HepG2 (cell line): Measurements from ENCODE around the gene BEGAIN. TPM values are rescaled to one million over a fixed set of nuclear protein-coding genes. Genes with fewer than 3 reads are reported as not detected.

ENCODE experiments used
- ATAC-seq: fragments of 200-7000 bp; cut with Tn5 transposase; 3 replicates; pipeline ENCODE4 v1.9.1; 2020; ENCODE audit warnings: mild to moderate bottlenecking, moderate library complexity
- BruUV-seq: library from RNA; stranded (reverse); fragments of 400-500 nt; replicated peaks from 2 replicates; lab custom pipeline; 2021; lab: Mats Ljungman, UMichigan
- CTCF ChIA-PET: fragments of 300-600 bp; formaldehyde crosslinking; extraction: SDS; loops from one replicate; lab custom pipeline; 2021; ENCODE audit warnings: low total read pairs, inconsistent platforms, low intra/inter-chr PET ratio; lab: Yijun Ruan, JAX
- POLR2A ChIA-PET: fragments of 350-600 bp; sonication (Branson Sonifier 250); formaldehyde crosslinking; loops from one replicate; lab custom pipeline; 2020; ENCODE audit warnings: antibody characterized with exemption, inconsistent platforms; lab: Yijun Ruan, JAX
- DNase-seq: peaks from one replicate; pipeline ENCODE4 v3.0.0-alpha.2; 2015; ENCODE audit warnings: low spot score
- FAIRE-seq: peaks from 3 replicates; lab custom pipeline; 2011; peaks lifted over from hg19 to GRCh38; lab: Jason Lieb, UNC
- H2AFZ ChIP-seq: one replicate; pipeline ENCODE4 v1.6.1; 2011; ENCODE audit warnings: low read length, inconsistent platforms
- H3K27ac ChIP-seq: fragments of 300-600 bp; 3 replicates; pipeline ENCODE4 v1.8.0; 2011; ENCODE audit warnings: mixed run types, mild to moderate bottlenecking, mixed read lengths, low read length, inconsistent platforms; ENCODE audit not compliant: insufficient read depth; ENCODE audit errors: extremely low read length
- H3K27me3 ChIP-seq, 2 experiments: fragments of 200-600 bp in 1 of 2; 2 replicates in 1 of 2; 3 replicates in 1 of 2; pipeline versions ENCODE4 v1.6.0 to v1.8.0; 2011; ENCODE audit warnings: low read length in 2 of 2, mild to moderate bottlenecking in 2 of 2, moderate library complexity in 2 of 2, inconsistent platforms in 1 of 2; ENCODE audit not compliant: insufficient read depth in 2 of 2, control insufficient read depth in 1 of 2
- H3K36me3 ChIP-seq, 2 experiments: fragments of 200-600 bp in 1 of 2; replicated peaks in 1 of 2; 2 replicates in 1 of 2; 3 replicates in 1 of 2; pipeline versions ENCODE4 v1.5.1 to v1.8.0; 2011; ENCODE audit warnings: low read length in 2 of 2, inconsistent platforms in 1 of 2; ENCODE audit not compliant: insufficient read depth in 2 of 2, control insufficient read depth in 1 of 2
- H3K4me1 ChIP-seq: 2 replicates; pipeline ENCODE4 v1.5.1; 2012; ENCODE audit warnings: low read length, inconsistent platforms; ENCODE audit not compliant: insufficient read depth
- H3K4me2 ChIP-seq: 2 replicates; pipeline ENCODE4 v1.6.0; 2011; ENCODE audit warnings: low read depth, low read length, inconsistent platforms
- H3K4me3 ChIP-seq, 3 experiments: fragments of 200-600 bp in 1 of 3; sonication (generic), shearing (Covaris generic) in 1 of 3; replicated peaks in 1 of 3; 2 replicates each; pipeline ENCODE4 v1.5.1; 2011 to 2016; ENCODE audit warnings: low read length in 3 of 3, inconsistent platforms in 2 of 3, low read depth in 2 of 3, mild to moderate bottlenecking in 2 of 3, control low read depth in 1 of 3, mixed read lengths in 1 of 3; ENCODE audit not compliant: insufficient read depth in 1 of 3
- H3K79me2 ChIP-seq: one replicate; pipeline ENCODE4 v1.6.1; 2011; ENCODE audit warnings: low read length, inconsistent platforms; ENCODE audit not compliant: insufficient read depth
- H3K9ac ChIP-seq: 2 replicates; pipeline ENCODE4 v1.6.0; 2011; ENCODE audit warnings: mild to moderate bottlenecking, low read depth, low read length, inconsistent platforms; ENCODE audit not compliant: insufficient read depth
- H3K9me3 ChIP-seq: 2 replicates; pipeline ENCODE4 v1.5.1; 2012; ENCODE audit warnings: mild to moderate bottlenecking, low read length
- H4K20me1 ChIP-seq: 2 replicates; pipeline ENCODE4 v1.6.0; 2011; ENCODE audit warnings: inconsistent platforms, mild to moderate bottlenecking, low read length, moderate library complexity; ENCODE audit not compliant: insufficient read depth
- ARNT ChIP-seq: fragments of 450-650 bp; IDR thresholded peaks from 2 replicates; pipeline ENCODE4 v1.6.1; 2017
- GABPB1 ChIP-seq: IDR thresholded peaks from 2 replicates; pipeline ENCODE4 v1.6.1; 2016; ENCODE audit warnings: mild to moderate bottlenecking, missing genetic modification reagents, moderate library complexity, missing compliant biosample characterization
- KDM3A ChIP-seq: IDR thresholded peaks from 2 replicates; pipeline ENCODE4 v1.6.1; 2018; ENCODE audit warnings: low read depth, missing compliant biosample characterization
- SOX6 ChIP-seq, 2 experiments: fragments of 450-650 bp in 1 of 2; sonication (generic) in 1 of 2; formaldehyde crosslinking in 1 of 2; IDR thresholded peaks; 2 replicates each; pipeline versions ENCODE4 v1.4.0 to v1.6.1; 2017 to 2020; ENCODE audit warnings: antibody characterized with exemption in 1 of 2, mild to moderate bottlenecking in 1 of 2, missing genetic modification reagents in 1 of 2
- SRSF1 ChIP-seq: fragments of 200-400 bp; formaldehyde crosslinking; optimal IDR thresholded peaks from 2 replicates; pipeline ENCODE3; 2017; ENCODE audit warnings: mild to moderate bottlenecking, low read depth, low read length, moderate library complexity
- TCF7L2 ChIP-seq: IDR thresholded peaks from 2 replicates; pipeline ENCODE4 v1.6.1; 2011; ENCODE audit warnings: mild to moderate bottlenecking, low read depth, low read length, moderate library complexity
- ZFP36 ChIP-seq: fragments of 150-350 bp; IDR thresholded peaks from 2 replicates; pipeline ENCODE4 v1.6.1; 2018; ENCODE audit warnings: borderline replicate concordance, low read length, low read depth; ENCODE audit not compliant: partially characterized antibody
- ZNF350 ChIP-seq: sonication (generic); formaldehyde crosslinking; IDR thresholded peaks from 2 replicates; pipeline ENCODE4 v1.4.0; 2020; ENCODE audit warnings: mild to moderate bottlenecking, low read depth, missing genetic modification reagents, borderline replicate concordance
- ZNF747 ChIP-seq: sonication (generic); formaldehyde crosslinking; IDR thresholded peaks from 2 replicates; pipeline ENCODE4 v1.8.1; 2023; ENCODE audit warnings: missing genetic modification reagents, mild to moderate bottlenecking, borderline replicate concordance
- WGBS: methylation state at CpG from one replicate; pipeline ENCODE4 v1.1.6; 2017; ENCODE audit warnings: low lambda C conversion rate; 5-methylcytosine and 5-hydroxymethylcytosine counted together
- in situ Hi-C: cut with HindIII; loops from 2 replicates; pipeline ENCODE4 v1.10.0; 2017; ENCODE audit warnings: low pct_unique_long_range_greater_than_20kb; ENCODE audit not compliant: extremely low pct_ligation_motif_present
- intact Hi-C: fragments of 100-400 bp; cut with micrococcal nuclease; formaldehyde crosslinking; loops from one replicate; pipeline ENCODE4 v1.10.0; 2022; ENCODE audit not compliant: unreplicated experiment
- polyA plus RNA-seq, 8 experiments: library from polyadenylated mRNA; depleted of rRNA in 3 of 8; stranded (reverse) in 7 of 8; unstranded in 1 of 8; fragments of >200 nt; fragmentation: Illumina TruSeq in 4 of 8; extraction: Trizol in 4 of 8; gene quantifications; 2 replicates each; pipeline versions ENCODE4 v1.2.1 to v1.2.3, GENCODE V29; 2011 to 2016; ENCODE audit warnings: low read depth in 4 of 8, missing spikeins in 1 of 8, mixed read lengths in 1 of 8; ENCODE audit not compliant: insufficient read depth in 1 of 8
- total RNA-seq, 5 experiments: library from RNA; depleted of rRNA; stranded (reverse); fragments of >200 nt; fragmentation: Illumina TruSeq; extraction: Trizol; gene quantifications; 2 replicates each; pipeline ENCODE4 v1.2.3, GENCODE V29; 2016; ENCODE audit warnings: low read depth in 1 of 5
- TF ChIP-seq, protein P1 (sequence below): sonication (generic); formaldehyde crosslinking; IDR thresholded peaks from 2 replicates; pipeline ENCODE4 v1.4.0; 2020; ENCODE audit warnings: missing genetic modification reagents, borderline replicate concordance
- TF ChIP-seq, protein P2 (sequence below): IDR thresholded peaks from 2 replicates; pipeline ENCODE4 v1.6.1; 2016; ENCODE audit warnings: missing compliant biosample characterization, missing genetic modification reagents, borderline replicate concordance
- TF ChIP-seq, protein P3 (sequence below): sonication (generic); formaldehyde crosslinking; IDR thresholded peaks from 2 replicates; pipeline ENCODE4 v1.5.1; 2020; ENCODE audit warnings: mild to moderate bottlenecking, missing genetic modification reagents, borderline replicate concordance

Gene BEGAIN
- total and polyA plus RNA-seq, 2 of the 13 experiments (the other 11 are each of a cell fraction or from before 2014, with no cell fraction given): not detected

DNA sequence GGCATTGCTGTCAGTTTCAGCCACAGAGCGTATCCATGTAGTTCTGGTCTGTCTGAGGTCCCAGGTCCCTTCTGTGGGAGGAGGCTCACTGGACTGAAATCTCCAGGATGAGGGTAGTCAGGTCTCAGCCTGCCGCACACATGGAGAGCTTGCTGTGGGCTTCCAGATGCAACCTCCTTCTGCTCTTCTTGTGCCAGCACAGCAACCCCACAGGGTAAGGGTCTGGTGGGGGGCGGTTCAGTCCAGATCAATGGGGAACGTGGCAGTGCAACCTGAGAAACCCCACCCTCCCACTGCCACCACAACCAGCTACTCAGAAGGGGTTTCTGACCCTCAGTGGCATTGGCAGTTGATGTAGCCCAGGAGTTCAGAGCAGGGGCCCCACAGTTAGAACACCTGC lies 61.2 kb downstream of the BEGAIN start (continued):
- TF ChIP-seq, protein P1, sequence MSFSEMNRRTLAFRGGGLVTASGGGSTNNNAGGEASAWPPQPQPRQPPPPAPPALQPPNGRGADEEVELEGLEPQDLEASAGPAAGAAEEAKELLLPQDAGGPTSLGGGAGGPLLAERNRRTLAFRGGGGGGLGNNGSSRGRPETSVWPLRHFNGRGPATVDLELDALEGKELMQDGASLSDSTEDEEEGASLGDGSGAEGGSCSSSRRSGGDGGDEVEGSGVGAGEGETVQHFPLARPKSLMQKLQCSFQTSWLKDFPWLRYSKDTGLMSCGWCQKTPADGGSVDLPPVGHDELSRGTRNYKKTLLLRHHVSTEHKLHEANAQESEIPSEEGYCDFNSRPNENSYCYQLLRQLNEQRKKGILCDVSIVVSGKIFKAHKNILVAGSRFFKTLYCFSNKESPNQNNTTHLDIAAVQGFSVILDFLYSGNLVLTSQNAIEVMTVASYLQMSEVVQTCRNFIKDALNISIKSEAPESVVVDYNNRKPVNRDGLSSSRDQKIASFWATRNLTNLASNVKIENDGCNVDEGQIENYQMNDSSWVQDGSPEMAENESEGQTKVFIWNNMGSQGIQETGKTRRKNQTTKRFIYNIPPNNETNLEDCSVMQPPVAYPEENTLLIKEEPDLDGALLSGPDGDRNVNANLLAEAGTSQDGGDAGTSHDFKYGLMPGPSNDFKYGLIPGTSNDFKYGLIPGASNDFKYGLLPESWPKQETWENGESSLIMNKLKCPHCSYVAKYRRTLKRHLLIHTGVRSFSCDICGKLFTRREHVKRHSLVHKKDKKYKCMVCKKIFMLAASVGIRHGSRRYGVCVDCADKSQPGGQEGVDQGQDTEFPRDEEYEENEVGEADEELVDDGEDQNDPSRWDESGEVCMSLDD (CRISPR knock-in tag): no peak
- TF ChIP-seq ARNT: no peak

DNA sequence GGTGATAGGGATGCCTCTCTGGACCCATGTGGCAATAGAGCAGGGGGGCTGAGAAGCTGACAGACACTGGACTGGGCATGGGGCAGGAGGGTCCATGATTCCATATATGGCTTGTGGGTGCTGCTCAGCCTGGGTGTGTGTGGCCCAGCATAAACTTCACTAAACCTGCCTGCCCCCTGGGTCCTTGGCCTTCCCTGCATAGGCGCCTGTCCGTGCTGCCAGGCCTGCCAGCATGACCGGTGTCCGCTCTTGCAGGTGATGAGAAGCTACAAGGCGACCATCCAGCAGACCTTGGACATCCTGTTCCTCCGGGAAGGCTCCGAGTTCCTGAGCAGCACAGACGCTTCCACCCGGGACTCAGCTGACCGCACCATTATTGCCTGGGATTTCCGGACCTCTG lies 61.6 kb downstream of the BEGAIN start:
- Histone ChIP-seq H3K79me2 (no peaks in the 10 kb centered on the region), H3K4me2 (no peak overlapping the region), H3K9me3 (no peaks in the 10 kb centered on the region), H3K9ac (no peak overlapping the region), H3K27ac (no peak overlapping the region), H3K4me1 (no peaks in the 10 kb centered on the region), H3K27me3 (no peaks in the 10 kb centered on the region), H2AFZ (no peak overlapping the region), H3K4me3 (no peak overlapping the region), H4K20me1 (no peaks in the 10 kb centered on the region), H3K36me3 (peaks cover 0 to 2% of the 10 kb centered on the region in 2 experiments; a peak in 1 of 5 replicates)
- no peak for FAIRE-seq
- ChIA-PET CTCF (interaction anchor here (1.2 kb wide), 1 partner anchor 120 kb away, joined by 5 read pairs; no protein-coding TSS in a partner anchor), POLR2A (no interaction called here)
- intact Hi-C loops (loop anchor here (2.0 kb wide), 1 partner anchor 119 kb away; no protein-coding TSS in a partner anchor), in situ Hi-C loops (no loop called here)
- TF ChIP-seq TCF7L2: no peak
- TF ChIP-seq, protein P2, sequence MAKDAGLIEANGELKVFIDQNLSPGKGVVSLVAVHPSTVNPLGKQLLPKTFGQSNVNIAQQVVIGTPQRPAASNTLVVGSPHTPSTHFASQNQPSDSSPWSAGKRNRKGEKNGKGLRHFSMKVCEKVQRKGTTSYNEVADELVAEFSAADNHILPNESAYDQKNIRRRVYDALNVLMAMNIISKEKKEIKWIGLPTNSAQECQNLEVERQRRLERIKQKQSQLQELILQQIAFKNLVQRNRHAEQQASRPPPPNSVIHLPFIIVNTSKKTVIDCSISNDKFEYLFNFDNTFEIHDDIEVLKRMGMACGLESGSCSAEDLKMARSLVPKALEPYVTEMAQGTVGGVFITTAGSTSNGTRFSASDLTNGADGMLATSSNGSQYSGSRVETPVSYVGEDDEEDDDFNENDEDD (CRISPR knock-in tag): no peak
- TF ChIP-seq SOX6 (IDR thresholded peaks at IDR 0.05): no peak
- TF ChIP-seq SOX6 (CRISPR knock-in tag; IDR thresholded peaks at IDR 0.05): no peak
- no peak for TF ChIP-seq KDM3A (CRISPR knock-in tag)
- TF ChIP-seq, protein P3, sequence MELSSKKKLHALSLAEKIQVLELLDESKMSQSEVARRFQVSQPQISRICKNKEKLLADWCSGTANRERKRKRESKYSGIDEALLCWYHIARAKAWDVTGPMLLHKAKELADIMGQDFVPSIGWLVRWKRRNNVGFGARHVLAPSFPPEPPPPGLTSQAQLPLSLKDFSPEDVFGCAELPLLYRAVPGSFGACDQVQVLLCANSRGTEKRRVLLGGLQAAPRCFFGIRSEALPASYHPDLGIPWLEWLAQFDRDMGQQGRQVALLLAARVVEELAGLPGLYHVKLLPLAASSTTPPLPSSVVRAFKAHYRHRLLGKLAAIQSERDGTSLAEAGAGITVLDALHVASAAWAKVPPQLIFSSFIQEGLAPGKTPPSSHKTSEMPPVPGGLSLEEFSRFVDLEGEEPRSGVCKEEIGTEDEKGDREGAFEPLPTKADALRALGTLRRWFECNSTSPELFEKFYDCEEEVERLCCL (CRISPR knock-in tag): no peak
- TF ChIP-seq ZFP36: no peak
- no peak for TF ChIP-seq ZNF747 (CRISPR knock-in tag)
- TF ChIP-seq GABPB1 (CRISPR knock-in tag): no peak
- no peak for TF ChIP-seq ZNF350
- no peak for TF ChIP-seq SRSF1
- no peak for ATAC-seq
- DNase-seq: no peak
- BruUV-seq: no TSS peak
- 97% methylated on average over 7 of the region's 11 CpGs for WGBS
